Endothelial cell of umbilical vein (primary cell): Measurements from ENCODE around the gene ATP8A2. TPM values are rescaled to one million over a fixed set of nuclear protein-coding genes. Genes with fewer than 3 reads are reported as not detected.

Experiments
- BruUV-seq: library from RNA; stranded (reverse); fragments of 400-500 nt; replicated peaks from 2 replicates; lab custom pipeline; 2021; lab: Mats Ljungman, UMichigan
- CTCF ChIA-PET: fragments of 300-600, 350-600 bp; sonication (Branson Sonifier 250); formaldehyde crosslinking; loops from one replicate; lab custom pipeline; 2021; ENCODE audit warnings: antibody characterized with exemption, inconsistent platforms; lab: Charles Lee
- POLR2A ChIA-PET: fragments of 300-600, 350-600 bp; sonication (Branson Sonifier 250); formaldehyde crosslinking; loops from one replicate; lab custom pipeline; 2021; ENCODE audit warnings: antibody characterized with exemption, inconsistent platforms; lab: Charles Lee
- DNase-seq: peaks from one replicate; pipeline ENCODE4 v3.0.0-alpha.2; 2011; ENCODE audit warnings: low read depth, low spot score
- FAIRE-seq: peaks from 2 replicates; lab custom pipeline; 2011; peaks lifted over from hg19 to GRCh38; lab: Jason Lieb, UNC
- H2AFZ ChIP-seq: 2 replicates; pipeline ENCODE4 v1.6.0; 2012; ENCODE audit warnings: low read depth, low read length, control low read depth, inconsistent platforms
- H3K27ac ChIP-seq: 2 replicates; pipeline ENCODE4 v1.5.1; 2011; ENCODE audit warnings: low read depth, mild to moderate bottlenecking, control low read depth, low read length, moderate library complexity; ENCODE audit not compliant: insufficient read depth
- H3K27me3 ChIP-seq, 2 experiments: 2 replicates each; pipeline versions ENCODE4 v1.6.0 to v1.6.1; 2011; ENCODE audit warnings: low read length in 2 of 2, mixed read lengths in 1 of 2; ENCODE audit not compliant: control insufficient read depth in 2 of 2, insufficient read depth in 2 of 2
- H3K36me3 ChIP-seq, 2 experiments: 2 replicates in 1 of 2; 3 replicates in 1 of 2; pipeline ENCODE4 v1.5.1; 2011; ENCODE audit warnings: low read length in 2 of 2, mild to moderate bottlenecking in 1 of 2, moderate library complexity in 1 of 2; ENCODE audit not compliant: control insufficient read depth in 2 of 2, insufficient read depth in 2 of 2; ENCODE audit errors: extremely low read depth in 1 of 2
- H3K4me1 ChIP-seq: 3 replicates; pipeline ENCODE4 v1.5.1; 2011; ENCODE audit warnings: mild to moderate bottlenecking, low read length; ENCODE audit not compliant: control insufficient read depth, insufficient read depth; ENCODE audit errors: extremely low read depth
- H3K4me2 ChIP-seq: 2 replicates; pipeline ENCODE4 v1.6.1; 2011; ENCODE audit warnings: low read length, control low read depth, mixed read lengths; ENCODE audit not compliant: insufficient read depth
- H3K4me3 ChIP-seq, 3 experiments: fragments of 200-600 bp in 1 of 3; sonication (generic), shearing (Covaris generic) in 1 of 3; replicated peaks in 1 of 3; 2 replicates each; pipeline ENCODE4 v1.5.1; 2011 to 2016; ENCODE audit warnings: control low read depth in 3 of 3, low read length in 3 of 3, mild to moderate bottlenecking in 2 of 3, inconsistent platforms in 1 of 3, low read depth in 1 of 3, moderate library complexity in 1 of 3; ENCODE audit not compliant: insufficient read depth in 1 of 3
- H3K79me2 ChIP-seq: 2 replicates; pipeline ENCODE4 v1.6.0; 2012; ENCODE audit warnings: low read length, inconsistent platforms; ENCODE audit not compliant: control insufficient read depth, insufficient read depth
- H3K9ac ChIP-seq: replicated peaks from 2 replicates; pipeline ENCODE3; 2011; ENCODE audit warnings: low read length, control low read depth; ENCODE audit not compliant: insufficient read depth; ENCODE audit errors: extremely low read depth
- H3K9me1 ChIP-seq: replicated peaks from 3 replicates; pipeline ENCODE4 v1.6.0; 2011; ENCODE audit warnings: mild to moderate bottlenecking, low read length; ENCODE audit not compliant: control insufficient read depth, insufficient read depth; ENCODE audit errors: extremely low read depth
- H3K9me3 ChIP-seq: replicated peaks from 2 replicates; pipeline ENCODE4 v1.5.1; 2012; ENCODE audit warnings: low read length, inconsistent platforms; ENCODE audit not compliant: control insufficient read depth, insufficient read depth
- H4K20me1 ChIP-seq: replicated peaks from 2 replicates; pipeline ENCODE3; 2011; ENCODE audit warnings: mild to moderate bottlenecking, low read length; ENCODE audit not compliant: control insufficient read depth, insufficient read depth; ENCODE audit errors: extremely low read depth
- EZH2 ChIP-seq: IDR thresholded peaks from 2 replicates; pipeline ENCODE4 v1.6.1; 2012; ENCODE audit warnings: borderline replicate concordance, low read depth, mild to moderate bottlenecking, moderate library complexity, low read length, inconsistent platforms; ENCODE audit not compliant: severe bottlenecking
- FOS ChIP-seq: IDR thresholded peaks from 2 replicates; pipeline ENCODE4 v1.6.1; 2011; ENCODE audit warnings: mild to moderate bottlenecking, low read length, moderate library complexity, borderline replicate concordance; ENCODE audit not compliant: insufficient read depth
- GATA2 ChIP-seq: IDR thresholded peaks from 2 replicates; pipeline ENCODE4 v1.7.0; 2011; ENCODE audit warnings: low read depth, mild to moderate bottlenecking, moderate library complexity, mixed read lengths, low read length; ENCODE audit not compliant: insufficient read length, insufficient read depth
- JUN ChIP-seq: IDR thresholded peaks from 2 replicates; pipeline ENCODE4 v1.6.1; 2011; ENCODE audit warnings: borderline replicate concordance, low read depth; ENCODE audit not compliant: insufficient read length, insufficient read depth
- MYC ChIP-seq: IDR thresholded peaks from one replicate; pipeline ENCODE4 v1.6.1; 2011; ENCODE audit warnings: mild to moderate bottlenecking, low read depth, low read length
- POLR2A ChIP-seq: IDR thresholded peaks from 2 replicates; pipeline ENCODE4 v1.6.1; 2012; ENCODE audit warnings: low read depth, mild to moderate bottlenecking, control low read depth, low read length
- POLR2AphosphoS5 ChIP-seq: IDR thresholded peaks from 2 replicates; pipeline ENCODE4 v1.6.1; 2012; ENCODE audit warnings: low read depth, mild to moderate bottlenecking, control low read depth, low read length, moderate library complexity; ENCODE audit not compliant: insufficient read depth
- dilution Hi-C: fragments of 300-500 bp; cut with MboI; formaldehyde crosslinking; loops from one replicate; pipeline ENCODE4 v1.15.0; 2019; ENCODE audit warnings: low sequenced_read_pairs; ENCODE audit not compliant: extremely low pct_ligation_motif_present
- intact Hi-C: fragments of 100-400 bp; cut with micrococcal nuclease; formaldehyde crosslinking; loops from one replicate; pipeline ENCODE4 v1.10.0; 2022
- polyA plus RNA-seq, 4 experiments: library from polyadenylated mRNA; depleted of rRNA in 3 of 4; stranded (reverse) in 3 of 4; unstranded in 1 of 4; fragments of >200 nt; gene quantifications; 2 replicates each; pipeline versions ENCODE4 v1.2.1 to v1.2.3, GENCODE V29; 2011 to 2012; ENCODE audit warnings: missing spikeins in 1 of 4
- total RNA-seq: library from RNA; stranded (reverse); gene quantifications from 2 replicates; pipeline ENCODE4 v1.2.3, GENCODE V29; 2021
- TF ChIP-seq, protein P1 (sequence below): IDR thresholded peaks from 2 replicates; pipeline ENCODE4 v1.6.1; 2011; ENCODE audit not compliant: insufficient read depth, insufficient read length
- TF ChIP-seq, protein P2 (sequence below), 2 donors: IDR thresholded peaks; 1 replicate in 1 of 2; 2 replicates in 1 of 2; pipeline ENCODE4 v1.5.1; 2011; ENCODE audit warnings: low read length in 2 of 2, mild to moderate bottlenecking in 2 of 2, moderate library complexity in 2 of 2, control low read depth in 1 of 2, inconsistent platforms in 1 of 2, low read depth in 1 of 2; ENCODE audit not compliant: insufficient read depth in 1 of 2; ENCODE audit errors: extremely low read depth in 1 of 2

ATP8A2 gene
- total and polyA plus RNA-seq, 2 donors (not counting 3 experiments of a cell fraction or from before 2014, with no cell fraction given), result 0.11 to 0.49 TPM

DNA sequence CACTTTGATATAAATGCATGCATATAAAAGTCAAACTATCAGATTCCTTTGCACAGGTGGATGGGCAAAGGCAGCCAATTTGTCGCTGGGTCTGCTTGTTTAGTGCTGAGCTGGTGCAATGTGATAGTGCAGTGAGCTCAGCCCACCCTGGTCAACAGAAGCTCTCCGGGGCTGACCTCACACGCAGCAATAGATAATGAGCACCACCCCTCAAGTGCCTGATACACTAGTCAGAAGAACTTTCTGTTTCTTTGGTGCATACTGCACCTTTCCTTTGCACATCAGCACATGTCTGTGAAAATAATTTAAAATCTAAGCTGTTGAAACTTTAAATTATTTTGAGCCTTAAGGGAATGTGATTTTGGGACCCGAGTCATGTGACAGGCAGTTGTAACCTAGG, 20.2 kb downstream of the ATP8A2 start:
- no peak overlapping the region for H3K4me2 ChIP-seq
- intact Hi-C loops (no loop called here), dilution Hi-C loops (no loop called here)
- ChIA-PET CTCF (interaction anchor here (0.9 to 3.0 kb wide), 2 partner anchors 17 to 18 kb away, joined by 3 to 11 read pairs; no protein-coding TSS in a partner anchor), POLR2A (no interaction called here)
- H4K20me1 ChIP-seq, result no peaks in the 10 kb centered on the region
- DNase-seq (no peak), FAIRE-seq (no peak)
- no peaks in the 10 kb centered on the region for H3K79me2 ChIP-seq
- no peaks in the 10 kb centered on the region for H3K27me3 ChIP-seq
- no peak overlapping the region for H3K9ac ChIP-seq
- no peaks in the 10 kb centered on the region for H3K36me3 ChIP-seq
- no peak overlapping the region for H3K27ac ChIP-seq
- no peaks in the 10 kb centered on the region for H3K9me3 ChIP-seq
- H2AFZ ChIP-seq, result no peak overlapping the region
- BruUV-seq, result no TSS peak
- H3K9me1 ChIP-seq, result no peaks in the 10 kb centered on the region
- H3K4me3 ChIP-seq, result no peak overlapping the region
- TF ChIP-seq, protein P1, sequence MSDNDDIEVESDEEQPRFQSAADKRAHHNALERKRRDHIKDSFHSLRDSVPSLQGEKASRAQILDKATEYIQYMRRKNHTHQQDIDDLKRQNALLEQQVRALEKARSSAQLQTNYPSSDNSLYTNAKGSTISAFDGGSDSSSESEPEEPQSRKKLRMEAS, result no peak
- TF ChIP-seq GATA2 (no peak), EZH2 (no peak), FOS (no peak), POLR2AphosphoS5 (no peak), POLR2A (no peak), JUN (no peak), MYC (no peak)
- TF ChIP-seq, protein P2, sequence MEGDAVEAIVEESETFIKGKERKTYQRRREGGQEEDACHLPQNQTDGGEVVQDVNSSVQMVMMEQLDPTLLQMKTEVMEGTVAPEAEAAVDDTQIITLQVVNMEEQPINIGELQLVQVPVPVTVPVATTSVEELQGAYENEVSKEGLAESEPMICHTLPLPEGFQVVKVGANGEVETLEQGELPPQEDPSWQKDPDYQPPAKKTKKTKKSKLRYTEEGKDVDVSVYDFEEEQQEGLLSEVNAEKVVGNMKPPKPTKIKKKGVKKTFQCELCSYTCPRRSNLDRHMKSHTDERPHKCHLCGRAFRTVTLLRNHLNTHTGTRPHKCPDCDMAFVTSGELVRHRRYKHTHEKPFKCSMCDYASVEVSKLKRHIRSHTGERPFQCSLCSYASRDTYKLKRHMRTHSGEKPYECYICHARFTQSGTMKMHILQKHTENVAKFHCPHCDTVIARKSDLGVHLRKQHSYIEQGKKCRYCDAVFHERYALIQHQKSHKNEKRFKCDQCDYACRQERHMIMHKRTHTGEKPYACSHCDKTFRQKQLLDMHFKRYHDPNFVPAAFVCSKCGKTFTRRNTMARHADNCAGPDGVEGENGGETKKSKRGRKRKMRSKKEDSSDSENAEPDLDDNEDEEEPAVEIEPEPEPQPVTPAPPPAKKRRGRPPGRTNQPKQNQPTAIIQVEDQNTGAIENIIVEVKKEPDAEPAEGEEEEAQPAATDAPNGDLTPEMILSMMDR (IDR thresholded peaks at IDR 0.05; ENCODE audit: extremely low read depth in 1 of 2, insufficient read depth in 1 of 2, low read depth in 1 of 2, low read length in 2 of 2), result no peak
- no peaks in the 10 kb centered on the region for H3K4me1 ChIP-seq
